ENCODE results near the gene KRTAP10-7.

DNA sequence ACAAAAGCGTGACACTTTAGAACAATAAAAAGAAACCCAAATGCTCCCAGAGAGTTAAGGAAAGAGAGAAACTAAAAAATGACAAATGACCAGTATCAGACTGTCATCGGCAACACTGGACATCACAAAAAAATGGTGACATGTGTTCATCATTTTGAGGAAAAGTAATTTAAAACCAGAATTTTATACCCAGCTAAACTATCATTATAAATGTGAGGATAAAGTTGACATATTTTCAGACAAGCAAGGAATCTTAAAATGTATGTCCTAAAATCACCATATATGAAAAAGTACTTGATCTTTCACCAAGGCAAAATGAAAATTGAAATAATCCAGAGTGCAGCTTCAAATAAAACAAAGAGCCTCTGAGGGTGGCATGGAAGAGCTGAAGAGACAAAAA lies 44.5 kb downstream of the KRTAP10-7 start:
- TF ChIP-seq CTCF (conservative IDR thresholded peaks at IDR 0.05), result no peak
- no peak for TF ChIP-seq ZFX (IDR thresholded peaks at IDR 0.05)
